A549 (cell line): ENCODE data around the gene CXCL9. TPM values are rescaled to one million over a fixed set of nuclear protein-coding genes. Genes with fewer than 3 reads are reported as not detected.

Experiments
- ATAC-seq, 2 experiments: fragments of 200-7000 bp in 1 of 2; fragments of >200 bp in 1 of 2; cut with Nextera tagmentation in 1 of 2; cut with Tn5 transposase in 1 of 2; 3 replicates each; pipeline versions ENCODE4 v1.8.0 to v1.9.1; 2018 to 2020; ENCODE audit warnings: mild to moderate bottlenecking in 1 of 2, moderate library complexity in 1 of 2
- CTCF ChIA-PET: fragments of 300-600 bp; sonication (Branson Sonifier 250); formaldehyde crosslinking; extraction: SDS; loops from one replicate; lab custom pipeline; 2021; ENCODE audit warnings: antibody characterized with exemption, inconsistent platforms; lab: Yijun Ruan, JAX
- POLR2A ChIA-PET: fragments of 350-600 bp; formaldehyde crosslinking; extraction: SDS; loops from one replicate; lab custom pipeline; 2021; ENCODE audit warnings: antibody characterized with exemption, inconsistent platforms; lab: Yijun Ruan, JAX
- DNase-seq, 2 experiments: peaks; one replicate each; pipeline versions ENCODE4 v3.0.0 to v3.0.0-alpha.2; 2011 to 2016; ENCODE audit warnings: low read depth in 1 of 2, low spot score in 1 of 2
- FAIRE-seq: peaks from 2 replicates; lab custom pipeline; 2011; peaks lifted over from hg19 to GRCh38; lab: Jason Lieb, UNC
- H3K27ac ChIP-seq, 2 experiments: fragments of >200 bp; sonication (Bioruptor Twin); formaldehyde crosslinking; 3 replicates each; pipeline ENCODE4 v1.5.1; 2016 to 2017
- H3K4me1 ChIP-seq: fragments of >200 bp; sonication (Bioruptor Twin); formaldehyde crosslinking; 3 replicates; pipeline ENCODE4 v1.6.1; 2016
- H3K4me2 ChIP-seq: fragments of >200 bp; sonication (Bioruptor Twin); formaldehyde crosslinking; 3 replicates; pipeline ENCODE4 v1.6.1; 2016
- H3K4me3 ChIP-seq: fragments of >200 bp; sonication (Bioruptor Twin); formaldehyde crosslinking; 3 replicates; pipeline ENCODE4 v1.5.1; 2016
- H3K9me3 ChIP-seq: fragments of >200 bp; sonication (Bioruptor Twin); formaldehyde crosslinking; 3 replicates; pipeline ENCODE4 v1.6.1; 2016
- CHD4 ChIP-seq: fragments of 200-600 bp; sonication (generic); IDR thresholded peaks from 2 replicates; pipeline ENCODE4 v1.6.1; 2016; ENCODE audit warnings: antibody characterized with exemption, mild to moderate bottlenecking, borderline replicate concordance
- EHF ChIP-seq: fragments of 250-450 bp; sonication (Bioruptor Pico); IDR thresholded peaks from 2 replicates; pipeline ENCODE4 v1.5.0; 2020; ENCODE audit warnings: mild to moderate bottlenecking
- EHMT2 ChIP-seq: fragments of 200-600 bp; sonication (generic); IDR thresholded peaks from 2 replicates; pipeline ENCODE4 v1.6.1; 2016; ENCODE audit warnings: antibody characterized with exemption, low read depth, mild to moderate bottlenecking, moderate library complexity
- FOSL2 ChIP-seq, 2 experiments: fragments of 450-650 bp in 1 of 2; fragments of >200 bp in 1 of 2; sonication (Bioruptor Twin) in 1 of 2; formaldehyde crosslinking; IDR thresholded peaks; 2 replicates each; pipeline versions ENCODE4 v1.5.0 to v1.6.1; 2016 to 2020; ENCODE audit warnings: mild to moderate bottlenecking in 1 of 2, moderate library complexity in 1 of 2
- HDAC2 ChIP-seq: fragments of 200-600 bp; sonication (generic); IDR thresholded peaks from 2 replicates; pipeline ENCODE4 v1.6.1; 2016
- HEYL ChIP-seq: fragments of 250-450 bp; sonication (Bioruptor Pico); IDR thresholded peaks from 2 replicates; pipeline ENCODE4 v1.8.0; 2021; ENCODE audit warnings: mild to moderate bottlenecking, moderate library complexity
- MAFK ChIP-seq: fragments of 450-650 bp; IDR thresholded peaks from 2 replicates; pipeline ENCODE4 v1.6.1; 2014; ENCODE audit not compliant: partially characterized antibody
- RAD21 ChIP-seq, 2 experiments: fragments of >200 bp in 1 of 2; sonication (Bioruptor Twin) in 1 of 2; formaldehyde crosslinking in 1 of 2; IDR thresholded peaks in 1 of 2; conservative IDR thresholded peaks in 1 of 2; 2 replicates in 1 of 2; 3 replicates in 1 of 2; pipeline ENCODE4 v1.6.1; 2012 to 2018; ENCODE audit warnings: inconsistent platforms in 1 of 2
- WGBS: methylation state at CpG from one replicate; pipeline ENCODE4 v1.1.6; 2017; ENCODE audit errors: missing lambda C conversion rate; 5-methylcytosine and 5-hydroxymethylcytosine counted together
- polyA plus RNA-seq, 4 experiments: library from polyadenylated mRNA; depleted of rRNA in 3 of 4; stranded (reverse); fragments of >200 nt; fragmentation: RNase III in 1 of 4; extraction: RNeasy Plus Mini Kit Qiagen cat#74134 plus additional on column Dnase treatment in 1 of 4; gene quantifications; 2 replicates in 3 of 4; 3 replicates in 1 of 4; pipeline ENCODE4 v1.2.3, GENCODE V29; 2011 to 2017
- TF ChIP-seq, protein P1 (sequence below): fragments of 250-450 bp; sonication (Bioruptor Pico); IDR thresholded peaks from 2 replicates; pipeline ENCODE4 v1.5.0; 2020; ENCODE audit warnings: low read depth, mild to moderate bottlenecking, moderate library complexity
- TF ChIP-seq, protein P2 (sequence below): fragments of >200 bp; sonication (Bioruptor Twin); formaldehyde crosslinking; IDR thresholded peaks from 2 replicates; pipeline ENCODE4 v1.6.1; 2016
- TF ChIP-seq, protein P3 (sequence below): fragments of 450-650 bp; IDR thresholded peaks from 2 replicates; pipeline ENCODE4 v1.6.1; 2014; ENCODE audit warnings: antibody characterized with exemption
- TF ChIP-seq, protein P4 (sequence below): fragments of 200-600 bp; sonication (generic); IDR thresholded peaks from 2 replicates; pipeline ENCODE4 v1.6.1; 2016; ENCODE audit warnings: antibody characterized with exemption, mild to moderate bottlenecking, moderate library complexity
- TF ChIP-seq, protein P5 (sequence below): fragments of >200 bp; sonication (Bioruptor Twin); formaldehyde crosslinking; IDR thresholded peaks from 3 replicates; pipeline ENCODE4 v1.5.1; 2016

Gene CXCL9
- polyA plus RNA-seq, 2 of the 4 experiments (the other 2 are of a cell fraction), result not detected

DNA sequence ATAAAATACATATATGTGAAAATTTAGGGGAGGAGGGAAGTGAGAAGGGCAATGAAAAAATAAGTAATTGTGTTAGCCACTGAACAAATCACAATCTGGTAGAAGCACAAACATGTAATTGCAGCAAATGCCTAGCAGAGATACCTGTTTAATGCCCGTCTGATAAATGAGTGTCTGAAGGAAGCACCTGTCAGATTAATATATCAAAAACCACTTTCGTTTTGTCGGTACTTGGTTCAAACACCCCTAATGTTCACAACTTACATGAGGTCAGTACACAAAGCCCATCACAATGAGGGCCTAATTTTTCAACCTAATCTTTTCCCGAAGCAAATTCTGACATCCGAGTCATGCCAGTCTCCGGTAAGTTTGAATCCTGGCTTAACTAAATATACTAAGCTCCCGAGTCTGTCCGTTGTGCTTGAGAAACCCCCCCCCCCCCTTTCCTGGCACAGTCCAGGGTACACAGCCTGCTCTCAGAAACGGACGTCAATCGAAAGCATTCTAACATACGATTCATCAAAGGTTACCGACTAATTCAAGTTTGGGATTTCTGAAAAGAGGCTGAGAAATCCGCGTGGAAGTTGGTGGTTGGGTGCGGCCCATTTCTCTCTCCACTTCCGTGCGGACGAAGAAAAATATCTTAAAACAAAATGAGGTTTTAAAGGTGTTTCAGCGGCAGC is 17.3 kb downstream of the CXCL9 start:
- Histone ChIP-seq H3K4me3 (peak overlapping the region; percentile 92), H3K4me1 (peaks cover 7% of the 10 kb centered on the region; the same call in 1 of the 3 replicates), H3K4me2 (peak overlapping the region; percentile 80), H3K27ac (peak overlapping the region; percentile 84 to 93), H3K9me3 (no peaks in the 10 kb centered on the region)
- FAIRE-seq, result no peak
- WGBS, result 2% methylated on average over 20 of the region's 20 CpGs
- POLR2A ChIA-PET, result interaction anchor here (1.1 kb wide), 1 partner anchor 158 kb away, joined by 4 read pairs; the partner anchor contains the start of gene NUP54
- TF ChIP-seq, protein P1, sequence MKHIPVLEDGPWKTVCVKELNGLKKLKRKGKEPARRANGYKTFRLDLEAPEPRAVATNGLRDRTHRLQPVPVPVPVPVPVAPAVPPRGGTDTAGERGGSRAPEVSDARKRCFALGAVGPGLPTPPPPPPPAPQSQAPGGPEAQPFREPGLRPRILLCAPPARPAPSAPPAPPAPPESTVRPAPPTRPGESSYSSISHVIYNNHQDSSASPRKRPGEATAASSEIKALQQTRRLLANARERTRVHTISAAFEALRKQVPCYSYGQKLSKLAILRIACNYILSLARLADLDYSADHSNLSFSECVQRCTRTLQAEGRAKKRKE (CRISPR knock-in tag), result no peak
- no peak for TF ChIP-seq HEYL
- no peak for TF ChIP-seq EHF (CRISPR knock-in tag)
- no peak for TF ChIP-seq CHD4
- TF ChIP-seq, protein P2, sequence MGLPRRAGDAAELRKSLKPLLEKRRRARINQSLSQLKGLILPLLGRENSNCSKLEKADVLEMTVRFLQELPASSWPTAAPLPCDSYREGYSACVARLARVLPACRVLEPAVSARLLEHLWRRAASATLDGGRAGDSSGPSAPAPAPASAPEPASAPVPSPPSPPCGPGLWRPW, result no peak
- TF ChIP-seq RAD21 (conservative IDR thresholded peaks at IDR 0.05 in 1 of 2, IDR thresholded peaks at IDR 0.05 in 1 of 2), result no peak
- no peak for TF ChIP-seq FOSL2 (IDR thresholded peaks at IDR 0.05)
- TF ChIP-seq FOSL2 (CRISPR knock-in tag; IDR thresholded peaks at IDR 0.05), result no peak
- no peak for TF ChIP-seq HDAC2
- TF ChIP-seq MAFK, result no peak
- TF ChIP-seq, protein P3, sequence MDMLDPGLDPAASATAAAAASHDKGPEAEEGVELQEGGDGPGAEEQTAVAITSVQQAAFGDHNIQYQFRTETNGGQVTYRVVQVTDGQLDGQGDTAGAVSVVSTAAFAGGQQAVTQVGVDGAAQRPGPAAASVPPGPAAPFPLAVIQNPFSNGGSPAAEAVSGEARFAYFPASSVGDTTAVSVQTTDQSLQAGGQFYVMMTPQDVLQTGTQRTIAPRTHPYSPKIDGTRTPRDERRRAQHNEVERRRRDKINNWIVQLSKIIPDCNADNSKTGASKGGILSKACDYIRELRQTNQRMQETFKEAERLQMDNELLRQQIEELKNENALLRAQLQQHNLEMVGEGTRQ, result no peak
- DNase-seq, result no peak
- CTCF ChIA-PET, result no interaction called here
- no peak for ATAC-seq

DNA sequence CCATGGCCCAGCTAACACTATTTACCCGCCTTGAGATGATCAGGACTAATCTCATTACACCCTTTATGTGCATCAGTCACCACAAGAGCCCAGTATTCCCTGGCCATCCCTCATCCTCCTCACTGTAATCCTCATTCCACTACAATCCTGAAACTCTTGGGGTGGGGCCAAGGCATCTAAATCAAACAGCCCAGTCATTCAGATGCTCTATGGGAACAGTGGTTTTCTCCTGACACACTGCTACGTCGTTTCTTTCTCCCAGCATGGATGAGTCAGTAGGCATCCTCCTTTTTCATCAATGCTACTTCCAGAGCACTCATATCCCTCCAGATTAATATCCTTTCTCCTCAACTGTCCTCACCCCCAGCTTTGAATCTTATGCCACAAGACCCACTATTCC is 22.2 kb downstream of the CXCL9 start:
- Histone ChIP-seq H3K27ac (no peak overlapping the region), H3K9me3 (no peaks in the 10 kb centered on the region), H3K4me2 (no peak overlapping the region), H3K4me1 (peaks cover 7% of the 10 kb centered on the region; the same call in 1 of the 3 replicates), H3K4me3 (no peak overlapping the region)
- 74% methylated on average over 3 of the region's 3 CpGs for WGBS
- FAIRE-seq (no peak), DNase-seq (no peak), ATAC-seq (no peak; a peak in 1 of 6 replicates)
- TF ChIP-seq, protein P4, sequence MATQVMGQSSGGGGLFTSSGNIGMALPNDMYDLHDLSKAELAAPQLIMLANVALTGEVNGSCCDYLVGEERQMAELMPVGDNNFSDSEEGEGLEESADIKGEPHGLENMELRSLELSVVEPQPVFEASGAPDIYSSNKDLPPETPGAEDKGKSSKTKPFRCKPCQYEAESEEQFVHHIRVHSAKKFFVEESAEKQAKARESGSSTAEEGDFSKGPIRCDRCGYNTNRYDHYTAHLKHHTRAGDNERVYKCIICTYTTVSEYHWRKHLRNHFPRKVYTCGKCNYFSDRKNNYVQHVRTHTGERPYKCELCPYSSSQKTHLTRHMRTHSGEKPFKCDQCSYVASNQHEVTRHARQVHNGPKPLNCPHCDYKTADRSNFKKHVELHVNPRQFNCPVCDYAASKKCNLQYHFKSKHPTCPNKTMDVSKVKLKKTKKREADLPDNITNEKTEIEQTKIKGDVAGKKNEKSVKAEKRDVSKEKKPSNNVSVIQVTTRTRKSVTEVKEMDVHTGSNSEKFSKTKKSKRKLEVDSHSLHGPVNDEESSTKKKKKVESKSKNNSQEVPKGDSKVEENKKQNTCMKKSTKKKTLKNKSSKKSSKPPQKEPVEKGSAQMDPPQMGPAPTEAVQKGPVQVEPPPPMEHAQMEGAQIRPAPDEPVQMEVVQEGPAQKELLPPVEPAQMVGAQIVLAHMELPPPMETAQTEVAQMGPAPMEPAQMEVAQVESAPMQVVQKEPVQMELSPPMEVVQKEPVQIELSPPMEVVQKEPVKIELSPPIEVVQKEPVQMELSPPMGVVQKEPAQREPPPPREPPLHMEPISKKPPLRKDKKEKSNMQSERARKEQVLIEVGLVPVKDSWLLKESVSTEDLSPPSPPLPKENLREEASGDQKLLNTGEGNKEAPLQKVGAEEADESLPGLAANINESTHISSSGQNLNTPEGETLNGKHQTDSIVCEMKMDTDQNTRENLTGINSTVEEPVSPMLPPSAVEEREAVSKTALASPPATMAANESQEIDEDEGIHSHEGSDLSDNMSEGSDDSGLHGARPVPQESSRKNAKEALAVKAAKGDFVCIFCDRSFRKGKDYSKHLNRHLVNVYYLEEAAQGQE, result no peak
- TF ChIP-seq, protein P5, sequence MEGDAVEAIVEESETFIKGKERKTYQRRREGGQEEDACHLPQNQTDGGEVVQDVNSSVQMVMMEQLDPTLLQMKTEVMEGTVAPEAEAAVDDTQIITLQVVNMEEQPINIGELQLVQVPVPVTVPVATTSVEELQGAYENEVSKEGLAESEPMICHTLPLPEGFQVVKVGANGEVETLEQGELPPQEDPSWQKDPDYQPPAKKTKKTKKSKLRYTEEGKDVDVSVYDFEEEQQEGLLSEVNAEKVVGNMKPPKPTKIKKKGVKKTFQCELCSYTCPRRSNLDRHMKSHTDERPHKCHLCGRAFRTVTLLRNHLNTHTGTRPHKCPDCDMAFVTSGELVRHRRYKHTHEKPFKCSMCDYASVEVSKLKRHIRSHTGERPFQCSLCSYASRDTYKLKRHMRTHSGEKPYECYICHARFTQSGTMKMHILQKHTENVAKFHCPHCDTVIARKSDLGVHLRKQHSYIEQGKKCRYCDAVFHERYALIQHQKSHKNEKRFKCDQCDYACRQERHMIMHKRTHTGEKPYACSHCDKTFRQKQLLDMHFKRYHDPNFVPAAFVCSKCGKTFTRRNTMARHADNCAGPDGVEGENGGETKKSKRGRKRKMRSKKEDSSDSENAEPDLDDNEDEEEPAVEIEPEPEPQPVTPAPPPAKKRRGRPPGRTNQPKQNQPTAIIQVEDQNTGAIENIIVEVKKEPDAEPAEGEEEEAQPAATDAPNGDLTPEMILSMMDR, result no peak
- TF ChIP-seq EHMT2, result no peak
- ChIA-PET POLR2A (no interaction called here), CTCF (interaction anchor here (1.7 kb wide), 1 partner anchor 69 kb away, joined by 3 read pairs; no protein-coding TSS in a partner anchor)
